GM23338 (cell line): ENCODE measurements around the gene IRF2BP2. TPM values are rescaled to one million over a fixed set of nuclear protein-coding genes. Genes with fewer than 3 reads are reported as not detected.
A peak's percentile ranks its signal among the peaks of the same experiment; 100 is the strongest.

Source experiments
- ATAC-seq: fragments of 200-7000 bp; cut with Tn5 transposase; 3 replicates; pipeline ENCODE4 v1.9.1; 2020
- DNase-seq: peaks from one replicate; pipeline ENCODE4 v3.0.0-alpha.2; 2015; ENCODE audit warnings: low spot score
- H2AFZ ChIP-seq: fragments of 200-600 bp; sonication (generic); 2 replicates; pipeline ENCODE4 v1.8.0; 2016; ENCODE audit warnings: antibody characterized with exemption, mild to moderate bottlenecking, moderate library complexity
- H3F3A ChIP-seq: fragments of 200-600 bp; sonication (generic); replicated peaks from 2 replicates; pipeline ENCODE4 v1.8.0; 2017; ENCODE audit warnings: antibody characterized with exemption, mixed run types, low read depth
- H3K27ac ChIP-seq: fragments of 200-600 bp; sonication (generic); 2 replicates; pipeline ENCODE4 v1.6.1; 2016; ENCODE audit warnings: low read depth
- H3K27me3 ChIP-seq: fragments of 200-600 bp; sonication (generic); 2 replicates; pipeline ENCODE4 v1.8.0; 2016; ENCODE audit warnings: mild to moderate bottlenecking, mixed run types, moderate library complexity; ENCODE audit not compliant: insufficient read depth
- H3K36me3 ChIP-seq: fragments of 200-600 bp; sonication (generic); 2 replicates; pipeline ENCODE4 v1.8.0; 2016; ENCODE audit warnings: mild to moderate bottlenecking; ENCODE audit not compliant: insufficient read depth
- H3K4me1 ChIP-seq: fragments of 200-600 bp; sonication (generic); 2 replicates; pipeline ENCODE4 v1.8.0; 2016; ENCODE audit warnings: mild to moderate bottlenecking, moderate library complexity; ENCODE audit not compliant: insufficient read depth
- H3K4me2 ChIP-seq: fragments of 200-600 bp; sonication (generic); 2 replicates; pipeline ENCODE4 v1.7.1; 2017; ENCODE audit warnings: mixed run types
- H3K4me3 ChIP-seq: fragments of 200-600 bp; sonication (generic); 2 replicates; pipeline ENCODE4 v1.6.1; 2016; ENCODE audit warnings: mixed run types
- H3K79me2 ChIP-seq: fragments of 200-600 bp; sonication (generic); replicated peaks from 2 replicates; pipeline ENCODE4 v1.8.0; 2017; ENCODE audit warnings: mild to moderate bottlenecking; ENCODE audit not compliant: insufficient read depth
- H3K9me2 ChIP-seq: fragments of 200-600 bp; sonication (generic); 2 replicates; pipeline ENCODE4 v1.8.0; 2017; ENCODE audit not compliant: insufficient read depth
- H4K20me1 ChIP-seq: fragments of 200-600 bp; sonication (generic); replicated peaks from 2 replicates; pipeline ENCODE4 v1.8.0; 2017; ENCODE audit warnings: mild to moderate bottlenecking; ENCODE audit not compliant: insufficient read depth
- H3K27ac Mint-ChIP-seq: 2 replicates; pipeline ENCODE4 v1.8.0; 2020; ENCODE audit warnings: inconsistent platforms, mild to moderate bottlenecking, moderate library complexity, mixed read lengths
- H3K27me3 Mint-ChIP-seq: 3 replicates; pipeline ENCODE4 v1.8.0; 2022; ENCODE audit warnings: low read depth, mild to moderate bottlenecking, moderate library complexity, mixed read lengths, inconsistent platforms; ENCODE audit not compliant: insufficient read depth, poor library complexity
- H3K36me3 Mint-ChIP-seq: 3 replicates; pipeline ENCODE4 v1.8.0; 2021; ENCODE audit warnings: low read depth, mild to moderate bottlenecking, inconsistent platforms, moderate library complexity, mixed read lengths
- H3K4me1 Mint-ChIP-seq: 3 replicates; pipeline ENCODE4 v1.8.0; 2020; ENCODE audit warnings: mild to moderate bottlenecking, inconsistent platforms, mixed read lengths
- H3K4me3 Mint-ChIP-seq: 3 replicates; pipeline ENCODE4 v1.8.0; 2021; ENCODE audit warnings: moderate library complexity, mild to moderate bottlenecking, inconsistent platforms, mixed read lengths
- H3K9me3 Mint-ChIP-seq: 3 replicates; pipeline ENCODE4 v1.8.0; 2020; ENCODE audit warnings: moderate library complexity, mild to moderate bottlenecking, inconsistent platforms, mixed read lengths
- CREB1 ChIP-seq: fragments of 250-450 bp; sonication (Bioruptor Pico); IDR thresholded peaks from 2 replicates; pipeline ENCODE4 v1.5.0; 2020; ENCODE audit warnings: low read depth, mild to moderate bottlenecking, moderate library complexity
- CTCF ChIP-seq, 2 experiments: fragments of 200-600 bp in 1 of 2; sonication (generic) in 1 of 2; conservative IDR thresholded peaks; 2 replicates each; pipeline versions ENCODE4 v1.5.1 to v1.6.1; 2016 to 2017; ENCODE audit warnings: antibody characterized with exemption in 2 of 2, low read depth in 2 of 2, mild to moderate bottlenecking in 2 of 2, moderate library complexity in 1 of 2
- EZH2phosphoT487 ChIP-seq: fragments of 200-600 bp; sonication (generic); IDR thresholded peaks from one replicate; pipeline ENCODE4 v1.8.1; 2018; ENCODE audit warnings: antibody characterized with exemption; ENCODE audit not compliant: unreplicated experiment
- NANOG ChIP-seq: IDR thresholded peaks from 2 replicates; pipeline ENCODE4 v1.6.1; 2016; ENCODE audit warnings: antibody characterized with exemption, borderline replicate concordance
- POLR2AphosphoS5 ChIP-seq: IDR thresholded peaks from 2 replicates; pipeline ENCODE4 v1.6.1; 2016; ENCODE audit warnings: antibody characterized with exemption, low read depth
- REST ChIP-seq: IDR thresholded peaks from one replicate; pipeline ENCODE4 v1.6.1; 2018; ENCODE audit warnings: antibody characterized with exemption; ENCODE audit not compliant: unreplicated experiment
- STAT1 ChIP-seq: IDR thresholded peaks from one replicate; pipeline ENCODE4 v1.6.1; 2016; ENCODE audit warnings: antibody characterized with exemption; ENCODE audit not compliant: unreplicated experiment
- ZNF114 ChIP-seq: fragments of 250-450 bp; sonication (Bioruptor Pico); IDR thresholded peaks from 2 replicates; pipeline ENCODE4 v1.5.0; 2020; ENCODE audit warnings: mild to moderate bottlenecking, moderate library complexity
- polyA plus RNA-seq: library from polyadenylated mRNA; unstranded; fragments of >200 nt; fragmentation: Nextera tagmentation; extraction: Ambion mirVana; gene quantifications from 2 replicates; pipeline ENCODE4 v1.2.1, GENCODE V29; 2016
- total RNA-seq: library from RNA; depleted of rRNA; stranded (reverse); fragments of >200 nt; shearing (Covaris generic); gene quantifications from 2 replicates; pipeline ENCODE4 v1.2.3, GENCODE V29; 2014

Gene IRF2BP2
- total and polyA plus RNA-seq, 2 experiments from 2014 or later: 19.4 to 62.4 TPM

- H4K20me1 ChIP-seq: peaks cover 3% of the 10 kb centered on the region
- H3K27me3 ChIP-seq: no peaks in the 10 kb centered on the region
- peaks cover 7% of the 10 kb centered on the region; the same call in 1 of the 3 replicates for H3K9me3 Mint-ChIP-seq
- peak overlapping the region; percentile 90 for H3K27ac Mint-ChIP-seq
- H3K27me3 Mint-ChIP-seq: peaks cover 14% of the 10 kb centered on the region
- peak overlapping the region; percentile 57 for H3K4me2 ChIP-seq
- peak overlapping the region; percentile 29; the same call in 1 of the 2 replicates for H2AFZ ChIP-seq
- ATAC-seq (no peak), DNase-seq (no peak)
- peaks cover 50% of the 10 kb centered on the region for H3K4me1 Mint-ChIP-seq
- peaks cover 4% of the 10 kb centered on the region; the same call in 1 of the 2 replicates for H3F3A ChIP-seq
- H3K79me2 ChIP-seq: peaks cover 23% of the 10 kb centered on the region
- H3K4me3 Mint-ChIP-seq: peak overlapping the region; percentile 69
- no peaks in the 10 kb centered on the region for H3K36me3 ChIP-seq
- H3K36me3 Mint-ChIP-seq: peaks cover 19% of the 10 kb centered on the region
- H3K27ac ChIP-seq: peak overlapping the region; percentile 98
- H3K4me3 ChIP-seq: peak overlapping the region; percentile 72
- TF ChIP-seq REST (no peak), ZNF114 (CRISPR knock-in tag) (no peak), POLR2AphosphoS5 (no peak), CREB1 (CRISPR knock-in tag) (no peak), STAT1 (no peak), NANOG (no peak), EZH2phosphoT487 (no peak)
- H3K4me1 ChIP-seq: peaks cover 39% of the 10 kb centered on the region
- H3K9me2 ChIP-seq: no peaks in the 10 kb centered on the region
Measured at GRCh38 chr1:234611847-234612351, 1.9 kb upstream of the IRF2BP2 start.

GRCh38 chr1:234611225-234611846 lies 1.4 kb upstream of the IRF2BP2 start:
- Histone ChIP-seq H3K4me1 (peaks cover 39% of the 10 kb centered on the region), H4K20me1 (peaks cover 9% of the 10 kb centered on the region), H3K27me3 (no peaks in the 10 kb centered on the region), H3K4me2 (peak overlapping the region; percentile 57), H3K4me3 (peak overlapping the region; percentile 72), H3K9me2 (no peaks in the 10 kb centered on the region), H3F3A (peaks cover 4% of the 10 kb centered on the region; the same call in 1 of the 2 replicates), H3K79me2 (peaks cover 28% of the 10 kb centered on the region), H3K27ac (peak overlapping the region; percentile 98), H2AFZ (no peak overlapping the region), H3K36me3 (no peaks in the 10 kb centered on the region)
- DNase-seq: peak; percentile 92
- Mint-ChIP-seq H3K4me1 (peaks cover 51% of the 10 kb centered on the region), H3K4me3 (peak overlapping the region; percentile 69), H3K27ac (peak overlapping the region; percentile 97), H3K27me3 (peaks cover 14% of the 10 kb centered on the region), H3K36me3 (peaks cover 24% of the 10 kb centered on the region), H3K9me3 (peaks cover 7% of the 10 kb centered on the region; the same call in 1 of the 3 replicates)
- TF ChIP-seq CTCF (conservative IDR thresholded peaks at IDR 0.05; ENCODE audit: low read depth in 2 of 2): 0 out of 4 replicates have a peak, but pooled peaks of 1 of the 2 experiments have one; percentile 14
- peak; percentile 82 for TF ChIP-seq POLR2AphosphoS5
- TF ChIP-seq REST: no peak
- ATAC-seq: peak; percentile 65
